Hematopoietic multipotent progenitor cell treated with erythropoietin and hydrocortisone succinate and interleukin-3 and kit ligand, for 17 days (in vitro differentiated cells): ENCODE results near the gene CPSF3.

ENCODE experiments used
- DNase-seq: peaks from one replicate; pipeline ENCODE4 v3.0.0-alpha.2; 2015; ENCODE audit warnings: low spot score

Gene CPSF3

DNA sequence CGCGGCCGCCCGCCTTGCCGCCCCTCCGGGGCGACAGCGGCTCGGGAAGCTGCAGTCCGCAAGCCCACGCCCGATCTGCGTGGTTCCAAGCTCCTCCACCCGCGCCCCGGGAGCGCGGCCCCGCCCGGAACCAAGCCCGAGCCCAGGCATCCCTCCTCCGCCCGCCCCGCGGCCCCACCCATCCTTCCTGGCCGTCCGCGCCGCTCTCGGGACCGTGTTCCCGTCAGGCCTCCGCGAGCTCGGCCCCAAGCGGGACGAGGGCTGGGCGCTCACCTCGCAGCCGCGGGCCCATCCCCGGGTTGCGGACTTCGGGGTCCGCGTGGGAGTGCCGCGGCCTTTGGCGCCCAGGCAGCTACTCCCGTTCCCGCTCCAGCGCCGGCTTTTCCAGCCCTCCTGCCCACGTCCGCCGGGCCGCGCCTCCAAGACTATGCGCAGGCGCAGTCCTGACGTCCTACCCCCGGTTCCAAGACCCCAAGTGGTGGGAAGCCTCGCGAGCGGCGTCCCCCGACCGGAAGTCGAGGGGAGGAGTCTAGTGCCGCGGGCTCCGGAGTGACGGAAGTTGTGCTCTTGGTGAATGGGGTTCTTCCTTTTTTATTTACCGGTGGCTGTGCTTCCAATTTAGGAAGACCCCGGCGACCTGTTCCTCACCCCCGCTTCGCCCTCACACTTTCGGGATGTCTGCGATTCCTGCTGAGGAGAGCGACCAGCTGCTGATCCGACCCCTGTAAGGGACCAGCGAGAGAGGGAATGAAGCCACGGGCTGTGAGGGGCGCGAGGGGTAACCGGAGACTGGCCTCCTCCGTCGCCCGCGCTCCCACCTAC is at the start of gene CPSF3, which contains the start of gene ITGB1BP1:
Gene CPSF3, plus strand, starts transcription at position 555 of the 822 bp plus-strand sequence. Its CDS starts 120 bp downstream, at position 675.
Gene ITGB1BP1, minus strand, starts transcription at position 429 of the 822 bp plus-strand sequence. CDS start 4,831 bp downstream, outside the sequence.
- peak; percentile 87 for DNase-seq

- no peak for DNase-seq
These were observed 49.3 kb upstream of the CPSF3 start for GRCh38 chr2:9374071-9374730.

- DNase-seq: no peak
These were observed 47.5 kb upstream of the CPSF3 start for GRCh38 chr2:9375857-9376428.

GRCh38 chr2:9377461-9378097 is 45.9 kb upstream of the CPSF3 start:
- DNase-seq: no peak

DNA sequence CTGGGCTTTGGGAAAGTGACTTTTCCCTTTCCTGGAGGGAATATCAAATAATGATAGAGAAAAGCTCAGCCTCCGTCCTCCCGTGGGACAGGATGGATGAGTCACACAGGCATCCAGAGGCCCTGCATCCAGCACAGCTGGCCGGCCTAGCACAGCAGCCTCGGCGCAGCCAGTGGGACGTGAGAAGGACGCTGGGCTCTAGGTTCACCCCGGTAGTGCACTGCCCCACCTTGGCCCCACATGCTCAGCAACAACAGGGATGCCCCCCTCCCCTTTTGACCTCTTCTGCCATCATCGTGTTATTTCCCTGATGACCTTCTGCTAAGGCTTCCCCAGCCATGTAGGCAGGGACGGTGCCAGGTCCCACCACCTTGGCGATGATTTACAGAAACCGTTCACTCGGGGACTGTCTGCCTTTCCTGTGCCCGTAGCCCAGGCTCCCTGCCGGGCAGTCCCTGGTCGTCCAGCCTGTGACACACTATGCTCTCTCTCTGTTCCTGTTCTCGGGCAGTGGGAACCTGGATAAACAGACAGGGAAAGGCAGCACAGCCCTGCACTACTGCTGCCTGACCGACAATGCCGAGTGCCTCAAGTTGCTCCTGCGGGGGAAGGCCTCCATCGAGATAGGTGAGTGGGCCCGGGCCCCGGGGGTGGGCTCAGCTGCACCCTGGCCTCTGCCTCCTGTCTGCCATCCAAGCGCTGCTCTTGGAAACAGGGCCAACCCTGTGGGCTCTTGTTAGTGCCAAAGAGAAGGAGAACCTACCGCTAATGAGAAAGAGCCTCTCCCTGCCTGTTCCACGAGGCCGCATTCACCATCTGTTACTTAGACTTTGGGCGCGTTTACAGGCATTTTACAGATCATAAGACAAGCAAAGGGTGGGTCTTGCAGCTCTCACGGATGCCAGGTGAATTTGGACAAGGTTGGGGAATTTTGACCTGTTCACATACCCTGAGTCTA is 44.7 kb upstream of the CPSF3 start:
- DNase-seq: no peak

DNA sequence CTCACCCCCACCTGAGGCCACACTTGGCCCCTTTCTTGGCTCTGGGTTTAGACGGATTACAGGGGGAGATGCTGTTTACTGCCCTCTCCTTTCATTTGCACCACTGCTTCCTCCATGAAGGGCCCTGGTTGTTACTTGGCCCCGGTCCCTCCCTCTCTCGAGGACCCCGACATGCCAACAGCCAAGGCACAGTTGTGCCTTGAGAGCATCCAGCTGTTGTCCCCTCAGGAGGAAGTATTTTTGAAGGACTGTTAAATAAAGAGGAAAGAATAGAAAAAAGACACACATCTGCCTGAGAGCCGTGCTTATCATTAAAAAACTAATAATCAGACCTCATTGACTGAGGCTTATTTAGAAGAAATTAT is 44.1 kb upstream of the CPSF3 start:
- no peak for DNase-seq

GRCh38 chr2:9380702-9381628 is 42.5 kb upstream of the CPSF3 start:
- DNase-seq: no peak

DNA sequence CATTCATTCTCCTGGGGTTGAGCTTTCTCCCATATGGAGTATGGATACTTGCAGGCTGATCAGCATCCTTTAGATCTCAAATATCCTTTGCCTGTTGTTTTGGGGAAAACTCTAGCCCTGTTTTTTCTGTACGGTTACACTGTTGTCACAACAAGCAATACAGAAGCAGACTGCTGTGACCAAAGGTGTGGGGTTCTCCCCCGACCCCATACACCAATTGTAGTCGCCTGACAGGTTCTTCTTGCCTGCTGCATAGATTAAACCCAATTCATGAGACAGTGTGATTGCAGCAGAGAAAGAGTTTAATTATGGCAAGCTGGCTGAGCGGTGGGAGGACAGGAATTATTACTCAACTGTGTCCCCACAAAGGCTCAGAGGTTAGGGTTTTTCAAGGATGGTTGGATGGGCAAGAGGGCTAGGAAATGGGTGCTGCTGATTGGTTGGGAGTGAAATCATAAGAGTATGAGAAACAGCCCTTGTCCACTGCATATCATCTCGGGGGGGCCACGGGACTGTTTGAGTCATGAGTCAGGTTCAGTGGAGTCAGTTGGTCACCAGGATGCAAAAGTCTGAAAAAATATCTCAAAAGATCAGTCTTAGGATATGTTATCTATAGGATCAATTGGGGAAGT is 40.7 kb upstream of the CPSF3 start:
- DNase-seq: no peak

DNA sequence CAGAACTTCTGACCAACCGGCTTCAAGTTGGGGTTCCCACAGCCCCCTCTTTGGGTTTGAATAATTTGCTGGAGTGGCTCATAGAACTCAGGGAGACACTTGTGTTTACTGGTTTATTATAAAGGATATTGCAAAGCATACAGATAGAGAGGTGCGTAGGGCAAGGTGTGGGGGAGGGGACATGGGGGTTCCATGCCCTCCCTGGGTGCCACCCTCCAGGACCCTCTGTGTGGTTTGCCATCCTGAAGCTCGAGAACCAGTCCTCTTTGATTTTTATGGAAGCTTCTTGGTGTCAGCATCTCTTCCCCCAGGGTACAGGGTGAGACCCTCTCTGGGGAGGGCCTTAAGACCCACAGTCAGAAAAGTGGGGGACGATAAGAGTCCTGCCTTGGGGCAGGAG is 38.9 kb upstream of the CPSF3 start:
- no peak for DNase-seq

- DNase-seq: no peak
These were observed 37.6 kb upstream of the CPSF3 start for GRCh38 chr2:9385841-9386240.

DNA sequence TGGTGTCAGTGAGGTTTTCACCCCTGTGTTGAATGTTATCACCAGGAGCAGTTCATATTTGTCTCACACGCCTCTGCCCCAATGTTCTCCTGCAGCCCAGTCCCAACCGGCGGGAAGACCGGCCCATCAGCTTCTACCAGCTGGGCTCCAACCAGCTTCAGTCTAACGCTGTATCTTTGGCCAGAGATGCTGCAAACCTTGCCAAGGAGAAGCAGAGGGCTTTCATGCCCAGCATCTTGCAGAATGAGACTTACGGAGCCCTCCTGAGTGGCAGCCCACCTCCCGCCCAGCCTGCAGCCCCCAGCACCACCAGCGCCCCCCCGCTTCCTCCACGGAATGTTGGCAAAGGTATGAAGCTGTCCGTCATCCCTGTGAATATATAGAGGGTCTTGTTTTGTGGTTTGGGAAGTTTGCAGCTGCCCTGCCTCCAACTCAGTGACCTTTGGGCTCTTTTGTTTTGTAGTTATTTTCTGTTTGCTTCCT is 35.2 kb upstream of the CPSF3 start:
- no peak for DNase-seq

DNA sequence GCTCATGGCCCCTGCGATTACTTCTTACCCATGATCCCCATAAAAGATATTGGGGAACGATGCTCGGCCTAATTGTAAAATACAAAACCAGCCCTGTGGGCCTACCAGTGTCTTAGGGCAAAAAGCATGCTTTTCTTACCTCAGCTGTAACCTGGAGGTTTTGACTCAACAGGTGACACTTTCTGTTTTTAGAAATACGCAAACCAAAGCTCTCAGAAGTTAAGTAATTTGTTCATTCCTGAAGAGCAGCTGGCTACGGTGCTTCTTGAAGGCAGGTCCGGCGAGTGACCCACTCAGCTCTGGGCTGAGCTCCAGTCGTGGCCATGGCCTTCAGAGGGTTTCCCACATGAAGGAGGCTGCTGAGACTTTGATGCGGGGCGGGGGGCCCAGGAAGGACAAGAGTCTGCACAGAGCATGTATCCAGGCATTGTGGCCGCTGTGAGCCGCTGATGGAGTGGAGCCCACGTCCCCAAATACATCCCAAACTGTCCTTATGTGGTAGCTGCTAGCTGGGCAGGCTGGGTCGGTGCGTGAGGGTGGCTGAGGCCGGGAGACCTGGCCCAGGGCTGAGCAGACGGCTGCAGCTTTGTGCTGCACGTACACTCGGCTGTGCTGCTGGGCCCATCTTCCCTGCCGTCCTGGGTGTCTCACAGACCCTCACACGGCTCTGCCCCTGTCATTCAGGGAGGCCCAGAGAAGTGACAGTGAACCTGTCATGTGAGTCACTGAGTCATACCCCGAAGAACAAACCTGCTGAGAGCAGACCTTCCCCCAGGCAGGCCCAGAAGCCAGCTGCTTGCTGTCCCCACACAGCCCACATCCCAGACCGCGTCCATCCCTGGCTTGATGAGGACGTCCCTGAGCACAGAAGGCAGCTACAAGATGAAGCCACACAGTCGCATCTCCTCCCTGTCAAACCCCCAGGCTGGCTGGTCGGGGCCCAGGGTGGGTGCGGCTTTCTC is 34.2 kb upstream of the CPSF3 start:
- DNase-seq: no peak

DNA sequence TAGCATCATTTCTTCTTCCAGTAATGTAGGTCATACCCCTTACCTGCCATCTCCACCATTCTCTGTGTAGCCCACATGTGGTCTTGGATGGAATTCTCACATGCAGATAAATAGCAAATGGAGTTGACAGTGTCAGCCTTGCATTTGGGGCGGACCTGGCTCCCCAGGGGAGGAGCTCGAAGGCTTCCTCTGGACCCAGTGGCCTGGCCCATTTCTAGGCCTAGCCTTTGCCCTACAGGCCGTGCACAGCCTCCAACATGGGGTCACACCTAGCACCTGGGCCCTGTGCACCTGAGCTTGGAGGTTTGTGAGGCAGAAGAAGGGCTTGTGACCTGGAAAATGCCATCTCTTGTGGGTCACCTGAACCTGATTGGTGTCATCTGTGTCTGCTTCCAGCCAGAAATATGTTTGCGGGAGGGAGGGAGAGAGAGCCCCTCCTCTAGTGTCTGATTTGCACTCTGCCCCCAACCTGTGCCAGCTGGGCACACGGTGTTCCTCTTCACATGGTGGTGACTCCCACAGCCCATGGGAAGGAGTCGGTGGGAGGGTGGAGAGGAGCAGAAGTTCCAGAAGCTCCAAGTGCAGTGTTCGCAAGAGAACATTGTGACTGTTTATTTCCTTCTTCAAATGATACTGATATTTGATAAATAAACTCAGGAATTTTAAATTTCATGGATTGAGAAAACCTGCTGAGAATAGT is 33.2 kb upstream of the CPSF3 start:
- DNase-seq: no peak

- DNase-seq: no peak
These were observed 32.5 kb upstream of the CPSF3 start for GRCh38 chr2:9390991-9391390.

- DNase-seq: no peak
These were observed 31.3 kb upstream of the CPSF3 start for GRCh38 chr2:9391961-9392720.

GRCh38 chr2:9392898-9393765 is 30.3 kb upstream of the CPSF3 start:
- no peak for DNase-seq
